GM23338 (cell line): ENCODE data around the gene CTCFL. TPM values are rescaled to one million over a fixed set of nuclear protein-coding genes. Genes with fewer than 3 reads are reported as not detected.

Experiments
- ATAC-seq: fragments of 200-7000 bp; cut with Tn5 transposase; 3 replicates; pipeline ENCODE4 v1.9.1; 2020
- DNase-seq: peaks from one replicate; pipeline ENCODE4 v3.0.0-alpha.2; 2015; ENCODE audit warnings: low spot score
- H2AFZ ChIP-seq: fragments of 200-600 bp; sonication (generic); 2 replicates; pipeline ENCODE4 v1.8.0; 2016; ENCODE audit warnings: antibody characterized with exemption, mild to moderate bottlenecking, moderate library complexity
- H3F3A ChIP-seq: fragments of 200-600 bp; sonication (generic); replicated peaks from 2 replicates; pipeline ENCODE4 v1.8.0; 2017; ENCODE audit warnings: antibody characterized with exemption, mixed run types, low read depth
- H3K27ac ChIP-seq: fragments of 200-600 bp; sonication (generic); 2 replicates; pipeline ENCODE4 v1.6.1; 2016; ENCODE audit warnings: low read depth
- H3K27me3 ChIP-seq: fragments of 200-600 bp; sonication (generic); 2 replicates; pipeline ENCODE4 v1.8.0; 2016; ENCODE audit warnings: mild to moderate bottlenecking, mixed run types, moderate library complexity; ENCODE audit not compliant: insufficient read depth
- H3K36me3 ChIP-seq: fragments of 200-600 bp; sonication (generic); 2 replicates; pipeline ENCODE4 v1.8.0; 2016; ENCODE audit warnings: mild to moderate bottlenecking; ENCODE audit not compliant: insufficient read depth
- H3K4me1 ChIP-seq: fragments of 200-600 bp; sonication (generic); 2 replicates; pipeline ENCODE4 v1.8.0; 2016; ENCODE audit warnings: mild to moderate bottlenecking, moderate library complexity; ENCODE audit not compliant: insufficient read depth
- H3K4me2 ChIP-seq: fragments of 200-600 bp; sonication (generic); 2 replicates; pipeline ENCODE4 v1.7.1; 2017; ENCODE audit warnings: mixed run types
- H3K4me3 ChIP-seq: fragments of 200-600 bp; sonication (generic); 2 replicates; pipeline ENCODE4 v1.6.1; 2016; ENCODE audit warnings: mixed run types
- H3K79me2 ChIP-seq: fragments of 200-600 bp; sonication (generic); replicated peaks from 2 replicates; pipeline ENCODE4 v1.8.0; 2017; ENCODE audit warnings: mild to moderate bottlenecking; ENCODE audit not compliant: insufficient read depth
- H3K9me2 ChIP-seq: fragments of 200-600 bp; sonication (generic); 2 replicates; pipeline ENCODE4 v1.8.0; 2017; ENCODE audit not compliant: insufficient read depth
- H4K20me1 ChIP-seq: fragments of 200-600 bp; sonication (generic); replicated peaks from 2 replicates; pipeline ENCODE4 v1.8.0; 2017; ENCODE audit warnings: mild to moderate bottlenecking; ENCODE audit not compliant: insufficient read depth
- H3K27ac Mint-ChIP-seq: 2 replicates; pipeline ENCODE4 v1.8.0; 2020; ENCODE audit warnings: inconsistent platforms, mild to moderate bottlenecking, moderate library complexity, mixed read lengths
- H3K27me3 Mint-ChIP-seq: 3 replicates; pipeline ENCODE4 v1.8.0; 2022; ENCODE audit warnings: low read depth, mild to moderate bottlenecking, moderate library complexity, mixed read lengths, inconsistent platforms; ENCODE audit not compliant: insufficient read depth, poor library complexity
- H3K36me3 Mint-ChIP-seq: 3 replicates; pipeline ENCODE4 v1.8.0; 2021; ENCODE audit warnings: low read depth, mild to moderate bottlenecking, inconsistent platforms, moderate library complexity, mixed read lengths
- H3K4me1 Mint-ChIP-seq: 3 replicates; pipeline ENCODE4 v1.8.0; 2020; ENCODE audit warnings: mild to moderate bottlenecking, inconsistent platforms, mixed read lengths
- H3K4me3 Mint-ChIP-seq: 3 replicates; pipeline ENCODE4 v1.8.0; 2021; ENCODE audit warnings: moderate library complexity, mild to moderate bottlenecking, inconsistent platforms, mixed read lengths
- H3K9me3 Mint-ChIP-seq: 3 replicates; pipeline ENCODE4 v1.8.0; 2020; ENCODE audit warnings: moderate library complexity, mild to moderate bottlenecking, inconsistent platforms, mixed read lengths
- CREB1 ChIP-seq: fragments of 250-450 bp; sonication (Bioruptor Pico); IDR thresholded peaks from 2 replicates; pipeline ENCODE4 v1.5.0; 2020; ENCODE audit warnings: low read depth, mild to moderate bottlenecking, moderate library complexity
- ETS1 ChIP-seq: IDR thresholded peaks from 2 replicates; pipeline ENCODE4 v1.6.1; 2016; ENCODE audit warnings: antibody characterized with exemption
- JUNB ChIP-seq: IDR thresholded peaks from one replicate; pipeline ENCODE4 v1.6.1; 2016; ENCODE audit warnings: antibody characterized with exemption; ENCODE audit not compliant: unreplicated experiment
- NANOG ChIP-seq: IDR thresholded peaks from 2 replicates; pipeline ENCODE4 v1.6.1; 2016; ENCODE audit warnings: antibody characterized with exemption, borderline replicate concordance
- REST ChIP-seq: IDR thresholded peaks from one replicate; pipeline ENCODE4 v1.6.1; 2018; ENCODE audit warnings: antibody characterized with exemption; ENCODE audit not compliant: unreplicated experiment
- STAT1 ChIP-seq: IDR thresholded peaks from one replicate; pipeline ENCODE4 v1.6.1; 2016; ENCODE audit warnings: antibody characterized with exemption; ENCODE audit not compliant: unreplicated experiment
- ZNF114 ChIP-seq: fragments of 250-450 bp; sonication (Bioruptor Pico); IDR thresholded peaks from 2 replicates; pipeline ENCODE4 v1.5.0; 2020; ENCODE audit warnings: mild to moderate bottlenecking, moderate library complexity
- ZNF331 ChIP-seq: fragments of 250-450 bp; sonication (Bioruptor Pico); IDR thresholded peaks from 2 replicates; pipeline ENCODE4 v1.5.0; 2020; ENCODE audit warnings: low read depth, mild to moderate bottlenecking, moderate library complexity
- polyA plus RNA-seq: library from polyadenylated mRNA; unstranded; fragments of >200 nt; fragmentation: Nextera tagmentation; extraction: Ambion mirVana; gene quantifications from 2 replicates; pipeline ENCODE4 v1.2.1, GENCODE V29; 2016
- total RNA-seq: library from RNA; depleted of rRNA; stranded (reverse); fragments of >200 nt; shearing (Covaris generic); gene quantifications from 2 replicates; pipeline ENCODE4 v1.2.3, GENCODE V29; 2014
- TF ChIP-seq, protein P1 (sequence below): fragments of 250-450 bp; sonication (Bioruptor Pico); IDR thresholded peaks from 2 replicates; pipeline ENCODE4 v1.5.0; 2020; ENCODE audit warnings: mild to moderate bottlenecking, moderate library complexity

CTCFL gene
- total and polyA plus RNA-seq, 2 experiments from 2014 or later = 0.55 to 1.4 TPM

GRCh38 chr20:57483287-57484050 lies 41.5 kb downstream of the CTCFL start:
- no peak for TF ChIP-seq CREB1 (CRISPR knock-in tag)
- TF ChIP-seq ZNF331 = no peak
- TF ChIP-seq REST = no peak
- TF ChIP-seq ETS1 = no peak
- TF ChIP-seq, protein P1, sequence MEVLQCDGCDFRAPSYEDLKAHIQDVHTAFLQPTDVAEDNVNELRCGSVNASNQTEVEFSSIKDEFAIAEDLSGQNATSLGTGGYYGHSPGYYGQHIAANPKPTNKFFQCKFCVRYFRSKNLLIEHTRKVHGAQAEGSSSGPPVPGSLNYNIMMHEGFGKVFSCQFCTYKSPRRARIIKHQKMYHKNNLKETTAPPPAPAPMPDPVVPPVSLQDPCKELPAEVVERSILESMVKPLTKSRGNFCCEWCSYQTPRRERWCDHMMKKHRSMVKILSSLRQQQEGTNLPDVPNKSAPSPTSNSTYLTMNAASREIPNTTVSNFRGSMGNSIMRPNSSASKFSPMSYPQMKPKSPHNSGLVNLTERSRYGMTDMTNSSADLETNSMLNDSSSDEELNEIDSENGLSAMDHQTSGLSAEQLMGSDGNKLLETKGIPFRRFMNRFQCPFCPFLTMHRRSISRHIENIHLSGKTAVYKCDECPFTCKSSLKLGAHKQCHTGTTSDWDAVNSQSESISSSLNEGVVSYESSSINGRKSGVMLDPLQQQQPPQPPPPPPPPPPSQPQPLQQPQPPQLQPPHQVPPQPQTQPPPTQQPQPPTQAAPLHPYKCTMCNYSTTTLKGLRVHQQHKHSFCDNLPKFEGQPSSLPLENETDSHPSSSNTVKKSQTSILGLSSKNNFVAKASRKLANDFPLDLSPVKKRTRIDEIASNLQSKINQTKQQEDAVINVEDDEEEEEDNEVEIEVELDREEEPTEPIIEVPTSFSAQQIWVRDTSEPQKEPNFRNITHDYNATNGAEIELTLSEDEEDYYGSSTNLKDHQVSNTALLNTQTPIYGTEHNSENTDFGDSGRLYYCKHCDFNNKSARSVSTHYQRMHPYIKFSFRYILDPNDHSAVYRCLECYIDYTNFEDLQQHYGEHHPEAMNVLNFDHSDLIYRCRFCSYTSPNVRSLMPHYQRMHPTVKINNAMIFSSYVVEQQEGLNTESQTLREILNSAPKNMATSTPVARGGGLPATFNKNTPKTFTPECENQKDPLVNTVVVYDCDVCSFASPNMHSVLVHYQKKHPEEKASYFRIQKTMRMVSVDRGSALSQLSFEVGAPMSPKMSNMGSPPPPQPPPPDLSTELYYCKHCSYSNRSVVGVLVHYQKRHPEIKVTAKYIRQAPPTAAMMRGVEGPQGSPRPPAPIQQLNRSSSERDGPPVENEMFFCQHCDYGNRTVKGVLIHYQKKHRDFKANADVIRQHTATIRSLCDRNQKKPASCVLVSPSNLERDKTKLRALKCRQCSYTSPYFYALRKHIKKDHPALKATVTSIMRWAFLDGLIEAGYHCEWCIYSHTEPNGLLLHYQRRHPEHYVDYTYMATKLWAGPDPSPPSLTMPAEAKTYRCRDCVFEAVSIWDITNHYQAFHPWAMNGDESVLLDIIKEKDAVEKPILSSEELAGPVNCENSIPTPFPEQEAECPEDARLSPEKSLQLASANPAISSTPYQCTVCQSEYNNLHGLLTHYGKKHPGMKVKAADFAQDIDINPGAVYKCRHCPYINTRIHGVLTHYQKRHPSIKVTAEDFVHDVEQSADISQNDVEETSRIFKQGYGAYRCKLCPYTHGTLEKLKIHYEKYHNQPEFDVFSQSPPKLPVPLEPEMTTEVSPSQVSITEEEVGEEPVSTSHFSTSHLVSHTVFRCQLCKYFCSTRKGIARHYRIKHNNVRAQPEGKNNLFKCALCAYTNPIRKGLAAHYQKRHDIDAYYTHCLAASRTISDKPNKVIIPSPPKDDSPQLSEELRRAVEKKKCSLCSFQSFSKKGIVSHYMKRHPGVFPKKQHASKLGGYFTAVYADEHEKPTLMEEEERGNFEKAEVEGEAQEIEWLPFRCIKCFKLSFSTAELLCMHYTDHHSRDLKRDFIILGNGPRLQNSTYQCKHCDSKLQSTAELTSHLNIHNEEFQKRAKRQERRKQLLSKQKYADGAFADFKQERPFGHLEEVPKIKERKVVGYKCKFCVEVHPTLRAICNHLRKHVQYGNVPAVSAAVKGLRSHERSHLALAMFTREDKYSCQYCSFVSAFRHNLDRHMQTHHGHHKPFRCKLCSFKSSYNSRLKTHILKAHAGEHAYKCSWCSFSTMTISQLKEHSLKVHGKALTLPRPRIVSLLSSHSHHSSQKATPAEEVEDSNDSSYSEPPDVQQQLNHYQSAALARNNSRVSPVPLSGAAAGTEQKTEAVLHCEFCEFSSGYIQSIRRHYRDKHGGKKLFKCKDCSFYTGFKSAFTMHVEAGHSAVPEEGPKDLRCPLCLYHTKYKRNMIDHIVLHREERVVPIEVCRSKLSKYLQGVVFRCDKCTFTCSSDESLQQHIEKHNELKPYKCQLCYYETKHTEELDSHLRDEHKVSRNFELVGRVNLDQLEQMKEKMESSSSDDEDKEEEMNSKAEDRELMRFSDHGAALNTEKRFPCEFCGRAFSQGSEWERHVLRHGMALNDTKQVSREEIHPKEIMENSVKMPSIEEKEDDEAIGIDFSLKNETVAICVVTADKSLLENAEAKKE (CRISPR knock-in tag) = no peak
- no peak for TF ChIP-seq NANOG
- TF ChIP-seq JUNB = no peak
- no peak for TF ChIP-seq ZNF114 (CRISPR knock-in tag)
- no peak for TF ChIP-seq STAT1
- Histone ChIP-seq H3K9me2 (no peaks in the 10 kb centered on the region), H3K36me3 (no peaks in the 10 kb centered on the region), H3K79me2 (no peaks in the 10 kb centered on the region), H4K20me1 (no peaks in the 10 kb centered on the region), H3K4me3 (no peak overlapping the region), H2AFZ (peak overlapping the region; percentile 38), H3K4me2 (no peak overlapping the region), H3K27ac (no peak overlapping the region), H3K4me1 (peaks cover 17% of the 10 kb centered on the region), H3F3A (no peaks in the 10 kb centered on the region), H3K27me3 (no peaks in the 10 kb centered on the region)
- Mint-ChIP-seq H3K4me1 (peaks cover 31% of the 10 kb centered on the region), H3K9me3 (no peaks in the 10 kb centered on the region), H3K27ac (no peak overlapping the region; the same call in 1 of the 2 replicates), H3K4me3 (no peak overlapping the region), H3K36me3 (no peaks in the 10 kb centered on the region), H3K27me3 (peaks cover 2% of the 10 kb centered on the region)
- DNase-seq = no peak
- no peak for ATAC-seq
